Kidney (tissue), 14 donors: ENCODE measurements around the gene DPP10. TPM values are rescaled to one million over a fixed set of nuclear protein-coding genes. Genes with fewer than 3 reads are reported as not detected.

Experiments
- DNase-seq, 5 donors: peaks; one replicate each; pipeline ENCODE4 v3.0.0-alpha.2; 2013 to 2020
- FAIRE-seq: peaks from 2 replicates; lab custom pipeline; 2012; peaks lifted over from hg19 to GRCh38; lab: Jason Lieb, UNC
- H3K27ac ChIP-seq, 2 donors: one replicate each; pipeline ENCODE4 v1.7.0; 2013; ENCODE audit warnings: low read depth in 2 of 2, low read length in 2 of 2, inconsistent platforms in 1 of 2
- H3K27me3 ChIP-seq: one replicate; pipeline ENCODE4 v1.7.1; 2013; ENCODE audit warnings: low read length, inconsistent platforms; ENCODE audit not compliant: control insufficient read depth, insufficient read depth
- H3K36me3 ChIP-seq, 3 donors: one replicate each; pipeline versions ENCODE4 v1.7.0 to v1.7.1; 2013; ENCODE audit warnings: low read length in 3 of 3, control low read depth in 1 of 3, inconsistent platforms in 1 of 3; ENCODE audit not compliant: insufficient read depth in 3 of 3, control insufficient read depth in 2 of 3
- H3K4me1 ChIP-seq, 3 donors: one replicate each; pipeline versions ENCODE4 v1.7.0 to v1.7.1; 2013; ENCODE audit warnings: low read length in 3 of 3, inconsistent platforms in 1 of 3, low read depth in 1 of 3; ENCODE audit not compliant: control insufficient read depth in 2 of 3, insufficient read depth in 2 of 3
- H3K4me3 ChIP-seq, 3 donors: one replicate each; pipeline versions ENCODE4 v1.7.0 to v1.8.1; 2013; ENCODE audit warnings: low read length in 3 of 3, control low read depth in 1 of 3, inconsistent platforms in 1 of 3
- H3K9ac ChIP-seq, 3 donors: one replicate each; pipeline versions ENCODE4 v1.7.0 to v1.7.1; 2013; ENCODE audit warnings: low read length in 3 of 3, control low read depth in 1 of 3, inconsistent platforms in 1 of 3
- H3K9me3 ChIP-seq, 3 donors: one replicate each; pipeline versions ENCODE4 v1.7.0 to v1.7.1; 2013; ENCODE audit warnings: low read length in 3 of 3, control low read depth in 1 of 3, inconsistent platforms in 1 of 3; ENCODE audit not compliant: control insufficient read depth in 2 of 3, insufficient read depth in 1 of 3
- intact Hi-C: fragments of 100-400 bp; cut with DNase I; formaldehyde crosslinking; loops from one replicate; pipeline ENCODE4 v1.11.1; 2022
- polyA plus RNA-seq: library from polyadenylated mRNA; stranded (reverse); fragments of 350-450 nt; fragmentation: Illumina TruSeq; extraction: RNeasy Lipid Tissue Mini Kit (QIAGEN cat#74804); gene quantifications from one replicate; pipeline ENCODE4 v1.2.3, GENCODE V29; 2014; ENCODE audit warnings: low read depth, low replicate concordance; ENCODE audit not compliant: insufficient read depth
- total RNA-seq: library from RNA; stranded (reverse); fragmentation: NEBNext Ultra II Directional; extraction: Animal tissue kit (Norgen Biotek cat#: 25700); gene quantifications from one replicate; pipeline ENCODE4 v1.2.1, GENCODE V29; 2021
- TF ChIP-seq, protein P1 (sequence below): IDR thresholded peaks from 3 replicates; pipeline ENCODE4 v1.5.1; 2012; ENCODE audit warnings: mild to moderate bottlenecking, moderate library complexity, borderline replicate concordance; ENCODE audit not compliant: insufficient read depth; ENCODE audit errors: extremely low read depth
- donor health status: control.
- donor health status: control.
- donor health status: control.
- donor health status: control.
- donor health status: control.
- donor health status: DM: yes; HTN: yes; CAD: no.
- donor health status: Normal renal cell carcinoma (clear cell type).

The DPP10 gene
- total and polyA plus RNA-seq, 2 donors from 2014 or later: 0.67 TPM; not detected in 1

DNA sequence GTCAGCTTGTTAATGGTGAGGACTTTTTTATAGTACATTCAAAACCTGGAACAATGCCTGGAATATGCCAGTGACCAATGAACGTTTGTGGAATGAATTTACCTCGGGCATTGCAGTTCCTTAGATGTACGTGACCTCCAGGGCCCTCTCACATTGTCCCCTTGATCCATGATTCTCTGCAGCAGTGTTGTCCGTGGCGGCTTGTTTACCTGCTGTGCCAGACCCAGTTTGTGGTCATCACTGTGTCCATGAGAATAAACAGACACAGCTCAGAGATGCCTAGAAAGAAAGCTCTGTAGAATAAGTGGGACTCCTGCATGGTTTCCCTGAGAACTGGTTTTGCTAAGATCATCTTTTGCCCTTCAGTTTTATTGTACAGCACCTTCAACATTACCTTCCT lies 1132.2 kb downstream of the DPP10 start:
- intact Hi-C loops: no loop called here
- FAIRE-seq: no peak
- Histone ChIP-seq H3K27me3 (no peaks in the 10 kb centered on the region), H3K9me3 (no peaks in the 10 kb centered on the region), H3K36me3 (no peaks in the 10 kb centered on the region), H3K9ac (no peak overlapping the region), H3K4me3 (no peak overlapping the region), H3K4me1 (no peaks in the 10 kb centered on the region), H3K27ac (no peak overlapping the region)
- no peak for DNase-seq
- TF ChIP-seq, protein P1, sequence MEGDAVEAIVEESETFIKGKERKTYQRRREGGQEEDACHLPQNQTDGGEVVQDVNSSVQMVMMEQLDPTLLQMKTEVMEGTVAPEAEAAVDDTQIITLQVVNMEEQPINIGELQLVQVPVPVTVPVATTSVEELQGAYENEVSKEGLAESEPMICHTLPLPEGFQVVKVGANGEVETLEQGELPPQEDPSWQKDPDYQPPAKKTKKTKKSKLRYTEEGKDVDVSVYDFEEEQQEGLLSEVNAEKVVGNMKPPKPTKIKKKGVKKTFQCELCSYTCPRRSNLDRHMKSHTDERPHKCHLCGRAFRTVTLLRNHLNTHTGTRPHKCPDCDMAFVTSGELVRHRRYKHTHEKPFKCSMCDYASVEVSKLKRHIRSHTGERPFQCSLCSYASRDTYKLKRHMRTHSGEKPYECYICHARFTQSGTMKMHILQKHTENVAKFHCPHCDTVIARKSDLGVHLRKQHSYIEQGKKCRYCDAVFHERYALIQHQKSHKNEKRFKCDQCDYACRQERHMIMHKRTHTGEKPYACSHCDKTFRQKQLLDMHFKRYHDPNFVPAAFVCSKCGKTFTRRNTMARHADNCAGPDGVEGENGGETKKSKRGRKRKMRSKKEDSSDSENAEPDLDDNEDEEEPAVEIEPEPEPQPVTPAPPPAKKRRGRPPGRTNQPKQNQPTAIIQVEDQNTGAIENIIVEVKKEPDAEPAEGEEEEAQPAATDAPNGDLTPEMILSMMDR: no peak

DNA sequence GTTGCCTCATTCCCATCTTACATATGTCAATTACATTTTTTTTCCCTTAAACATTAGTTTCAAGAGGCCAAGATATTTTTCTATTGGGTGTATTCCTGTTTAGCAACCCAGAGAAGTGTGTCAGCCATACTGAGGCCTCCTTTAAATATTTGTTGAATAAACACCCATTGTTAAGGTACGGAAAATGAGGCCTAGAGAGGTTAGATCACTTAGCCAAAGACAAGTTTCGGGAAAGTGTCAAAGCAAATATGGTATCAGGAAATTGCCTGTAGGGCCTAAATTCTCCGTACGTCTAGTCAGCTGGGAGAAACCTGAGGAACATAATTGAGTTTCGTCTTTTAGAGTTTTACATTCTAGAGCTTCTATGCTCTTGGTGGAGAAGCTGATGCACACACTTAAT lies 1138.3 kb downstream of the DPP10 start:
- FAIRE-seq (no peak), DNase-seq (no peak)

DNA sequence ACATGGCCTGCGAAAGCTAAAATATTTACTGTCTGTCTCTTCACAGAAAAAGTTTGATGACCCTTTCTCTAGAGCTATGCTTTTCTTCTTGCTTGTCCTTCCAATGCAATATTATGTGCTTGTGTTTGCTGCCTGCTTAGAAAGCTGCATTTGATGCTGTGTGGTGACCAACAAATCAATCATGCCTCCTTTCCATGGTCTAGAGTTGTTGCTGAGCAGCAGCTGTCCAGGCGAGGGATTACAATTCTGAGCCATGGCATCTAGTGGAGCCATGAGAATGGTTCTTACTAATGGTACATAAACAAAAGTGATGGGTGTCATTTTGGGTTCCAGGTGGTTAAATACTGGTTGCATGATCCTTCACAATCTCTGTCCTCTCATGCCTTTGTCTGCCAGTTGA lies 1142.1 kb downstream of the DPP10 start:
- Histone ChIP-seq H3K9ac (no peak overlapping the region), H3K9me3 (no peaks in the 10 kb centered on the region), H3K4me1 (no peaks in the 10 kb centered on the region), H3K27me3 (no peaks in the 10 kb centered on the region), H3K36me3 (no peaks in the 10 kb centered on the region), H3K4me3 (no peak overlapping the region), H3K27ac (no peak overlapping the region)
- intact Hi-C loops: no loop called here
- FAIRE-seq: no peak
- no peak for DNase-seq
- TF ChIP-seq, protein P1: no peak

More for the DNA sequence above, 1138.3 kb downstream of the DPP10 start:
- H3K27me3 ChIP-seq: no peaks in the 10 kb centered on the region
- no peaks in the 10 kb centered on the region for H3K36me3 ChIP-seq
- intact Hi-C loops: no loop called here
- H3K9ac ChIP-seq: no peak overlapping the region
- no peaks in the 10 kb centered on the region for H3K4me1 ChIP-seq
- H3K9me3 ChIP-seq: no peaks in the 10 kb centered on the region
- no peak overlapping the region for H3K27ac ChIP-seq
- TF ChIP-seq, protein P1: no peak
- H3K4me3 ChIP-seq: no peak overlapping the region
